Measurements from ENCODE around the gene MFF. TPM values are rescaled to one million over a fixed set of nuclear protein-coding genes. Genes with fewer than 3 reads are reported as not detected.

The MFF gene
- total and polyA plus RNA-seq, 2 donors (not counting 3 experiments of a cell fraction or from before 2014, with no cell fraction given): 36.3 to 65.1 TPM

GRCh38 chr2:227404585-227405271 lies 79.7 kb downstream of the MFF start:
- dilution Hi-C loops (cut with MboI; ENCODE audit: extremely low pct_ligation_motif_present, low sequenced_read_pairs) (no loop called here), intact Hi-C loops (cut with micrococcal nuclease) (loop anchor here (5.0 kb wide), 2 partner anchors 163 to 272 kb away; no protein-coding TSS in a partner anchor)
- DNase-seq (ENCODE audit: low read depth, low spot score) (no peak), FAIRE-seq (no peak)
- Histone ChIP-seq H2AFZ (ENCODE audit: low read depth, low read length) (no peak overlapping the region), H3K79me2 (ENCODE audit: control insufficient read depth, insufficient read depth, low read length) (no peaks in the 10 kb centered on the region), H3K4me3 (replicated peaks in 1 of 3; ENCODE audit: insufficient read depth in 1 of 3, low read depth in 1 of 3, low read length in 3 of 3) (no peak overlapping the region), H3K4me1 (ENCODE audit: control insufficient read depth, extremely low read depth, insufficient read depth, low read length) (peaks cover 8% of the 10 kb centered on the region), H3K4me2 (ENCODE audit: insufficient read depth, low read length) (no peak overlapping the region), H3K9ac (replicated peaks; ENCODE audit: extremely low read depth, insufficient read depth, low read length) (no peak overlapping the region), H3K9me1 (replicated peaks; ENCODE audit: control insufficient read depth, extremely low read depth, insufficient read depth, low read length) (no peaks in the 10 kb centered on the region), H3K9me3 (replicated peaks; ENCODE audit: control insufficient read depth, insufficient read depth, low read length) (no peaks in the 10 kb centered on the region), H3K27ac (ENCODE audit: insufficient read depth, low read depth, low read length) (no peak overlapping the region), H4K20me1 (replicated peaks; ENCODE audit: control insufficient read depth, extremely low read depth, insufficient read depth, low read length) (no peaks in the 10 kb centered on the region), H3K36me3 (ENCODE audit: control insufficient read depth in 2 of 2, extremely low read depth in 1 of 2, insufficient read depth in 2 of 2, low read length in 2 of 2) (no peaks in the 10 kb centered on the region), H3K27me3 (ENCODE audit: control insufficient read depth in 2 of 2, insufficient read depth in 2 of 2, low read length in 2 of 2) (no peaks in the 10 kb centered on the region)
- TF ChIP-seq POLR2A (IDR thresholded peaks at IDR 0.05; ENCODE audit: low read depth, low read length): no peak
- TF ChIP-seq MAX (IDR thresholded peaks at IDR 0.05; ENCODE audit: insufficient read depth, insufficient read length): no peak
- TF ChIP-seq, protein P1, sequence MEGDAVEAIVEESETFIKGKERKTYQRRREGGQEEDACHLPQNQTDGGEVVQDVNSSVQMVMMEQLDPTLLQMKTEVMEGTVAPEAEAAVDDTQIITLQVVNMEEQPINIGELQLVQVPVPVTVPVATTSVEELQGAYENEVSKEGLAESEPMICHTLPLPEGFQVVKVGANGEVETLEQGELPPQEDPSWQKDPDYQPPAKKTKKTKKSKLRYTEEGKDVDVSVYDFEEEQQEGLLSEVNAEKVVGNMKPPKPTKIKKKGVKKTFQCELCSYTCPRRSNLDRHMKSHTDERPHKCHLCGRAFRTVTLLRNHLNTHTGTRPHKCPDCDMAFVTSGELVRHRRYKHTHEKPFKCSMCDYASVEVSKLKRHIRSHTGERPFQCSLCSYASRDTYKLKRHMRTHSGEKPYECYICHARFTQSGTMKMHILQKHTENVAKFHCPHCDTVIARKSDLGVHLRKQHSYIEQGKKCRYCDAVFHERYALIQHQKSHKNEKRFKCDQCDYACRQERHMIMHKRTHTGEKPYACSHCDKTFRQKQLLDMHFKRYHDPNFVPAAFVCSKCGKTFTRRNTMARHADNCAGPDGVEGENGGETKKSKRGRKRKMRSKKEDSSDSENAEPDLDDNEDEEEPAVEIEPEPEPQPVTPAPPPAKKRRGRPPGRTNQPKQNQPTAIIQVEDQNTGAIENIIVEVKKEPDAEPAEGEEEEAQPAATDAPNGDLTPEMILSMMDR (IDR thresholded peaks at IDR 0.05; ENCODE audit: extremely low read depth in 1 of 2, insufficient read depth in 1 of 2, low read depth in 1 of 2, low read length in 2 of 2): no peak
- no peak for TF ChIP-seq FOS (IDR thresholded peaks at IDR 0.05; ENCODE audit: borderline replicate concordance, insufficient read depth, low read length)
- TF ChIP-seq POLR2AphosphoS5 (IDR thresholded peaks at IDR 0.05; ENCODE audit: insufficient read depth, low read depth, low read length): no peak
- TF ChIP-seq JUN (IDR thresholded peaks at IDR 0.05; ENCODE audit: borderline replicate concordance, insufficient read depth, insufficient read length, low read depth): no peak
- no peak for TF ChIP-seq MYC (IDR thresholded peaks at IDR 0.05; ENCODE audit: low read depth, low read length)
- TF ChIP-seq EZH2 (IDR thresholded peaks at IDR 0.05; ENCODE audit: borderline replicate concordance, low read depth, low read length, severe bottlenecking): no peak
- ChIA-PET POLR2A (no interaction called here), CTCF (interaction anchor here (1.3 to 3.8 kb wide), 9 partner anchors 11 to 1740 kb away, joined by 3 to 139 read pairs (median 10); no protein-coding TSS in a partner anchor)
- no TSS peak for BruUV-seq (replicated peaks)

Measured in endothelial cell of umbilical vein (primary cell).